CMK (cell line): ENCODE data around the gene TMEM25.
"Not testable (repeated sequence)": the region's sequence is repeated elsewhere in the genome, so short reads cannot be mapped to it uniquely, and the experiment has no call there.

Experiments
- DNase-seq: peaks from one replicate; pipeline ENCODE4 v3.0.0-alpha.2; 2010; ENCODE audit warnings: low read depth

Gene TMEM25

GRCh38 chr11:118532852-118533768 is 2.1 kb downstream of the TMEM25 start:
- no peak for DNase-seq

- no peak for DNase-seq
Measured at GRCh38 chr11:118533769-118534729, 3.1 kb downstream of the TMEM25 start.

- DNase-seq: no peak
Measured at GRCh38 chr11:118535261-118535660, 4.3 kb downstream of the TMEM25 start.

GRCh38 chr11:118536726-118537125 is 5.7 kb downstream of the TMEM25 start:
- DNase-seq: no peak

GRCh38 chr11:118537409-118537980 is 6.5 kb downstream of the TMEM25 start:
- DNase-seq: no peak

- DNase-seq: no peak
Measured at GRCh38 chr11:118544010-118544646, 13.1 kb downstream of the TMEM25 start.

GRCh38 chr11:118544647-118545010 is 13.6 kb downstream of the TMEM25 start:
- DNase-seq: no peak

- no peak for DNase-seq
Measured at GRCh38 chr11:118545533-118545932, 14.5 kb downstream of the TMEM25 start.

GRCh38 chr11:118547132-118547531 is 16.1 kb downstream of the TMEM25 start:
- DNase-seq: no peak

GRCh38 chr11:118552341-118552740 is 21.3 kb downstream of the TMEM25 start:
- DNase-seq: no peak

- DNase-seq: no peak
Measured at GRCh38 chr11:118560806-118561205, 29.8 kb downstream of the TMEM25 start.

GRCh38 chr11:118565051-118565450 is 34.1 kb downstream of the TMEM25 start:
- no peak for DNase-seq

- DNase-seq: no peak
Measured at GRCh38 chr11:118569670-118570069, 38.7 kb downstream of the TMEM25 start.

GRCh38 chr11:118570787-118571186 is 39.8 kb downstream of the TMEM25 start:
- DNase-seq: no peak

- DNase-seq: not testable (repeated sequence)
Measured at GRCh38 chr11:118571701-118572060, 40.7 kb downstream of the TMEM25 start.

- peak; percentile 78 for DNase-seq
Measured at GRCh38 chr11:118572061-118572980, 41.3 kb downstream of the TMEM25 start, which contains the start of gene ARCN1. ARCN1 (plus strand) TSS chr11:118572409; CDS start chr11:118572548, 139 bp downstream.

- peak; percentile 50 for DNase-seq
Measured at GRCh38 chr11:118572981-118573550, 42.1 kb downstream of the TMEM25 start.

- DNase-seq: no peak
Measured at GRCh38 chr11:118574636-118575035, 43.6 kb downstream of the TMEM25 start.

- DNase-seq: not testable (repeated sequence)
Measured at GRCh38 chr11:118577995-118578394, 47.0 kb downstream of the TMEM25 start.

- DNase-seq: no peak
Measured at GRCh38 chr11:118581057-118581456, 50.1 kb downstream of the TMEM25 start.
